Measurements from ENCODE around the gene GLT1D1. TPM values are rescaled to one million over a fixed set of nuclear protein-coding genes. Genes with fewer than 3 reads are reported as not detected.

GLT1D1 gene
- total RNA-seq, 4 donors from 2014 or later = not detected

GRCh38 chr12:128823216-128823915, 29.9 kb upstream of the GLT1D1 start:
- Histone ChIP-seq H3K36me3 (no peaks in the 10 kb centered on the region), H3K27ac (peak overlapping the region; percentile 85 to 94 (median 90)), H3K4me1 (peaks cover 0 to 27% (median 8%) of the 10 kb centered on the region in 4 donors), H3K4me3 (peak overlapping the region; percentile 81 to 95 (median 88)), H3K27me3 (no peaks in the 10 kb centered on the region), H3K9me3 (no peaks in the 10 kb centered on the region)
- no peak for TF ChIP-seq POLR2A (IDR thresholded peaks at IDR 0.05)
- TF ChIP-seq, protein P1, sequence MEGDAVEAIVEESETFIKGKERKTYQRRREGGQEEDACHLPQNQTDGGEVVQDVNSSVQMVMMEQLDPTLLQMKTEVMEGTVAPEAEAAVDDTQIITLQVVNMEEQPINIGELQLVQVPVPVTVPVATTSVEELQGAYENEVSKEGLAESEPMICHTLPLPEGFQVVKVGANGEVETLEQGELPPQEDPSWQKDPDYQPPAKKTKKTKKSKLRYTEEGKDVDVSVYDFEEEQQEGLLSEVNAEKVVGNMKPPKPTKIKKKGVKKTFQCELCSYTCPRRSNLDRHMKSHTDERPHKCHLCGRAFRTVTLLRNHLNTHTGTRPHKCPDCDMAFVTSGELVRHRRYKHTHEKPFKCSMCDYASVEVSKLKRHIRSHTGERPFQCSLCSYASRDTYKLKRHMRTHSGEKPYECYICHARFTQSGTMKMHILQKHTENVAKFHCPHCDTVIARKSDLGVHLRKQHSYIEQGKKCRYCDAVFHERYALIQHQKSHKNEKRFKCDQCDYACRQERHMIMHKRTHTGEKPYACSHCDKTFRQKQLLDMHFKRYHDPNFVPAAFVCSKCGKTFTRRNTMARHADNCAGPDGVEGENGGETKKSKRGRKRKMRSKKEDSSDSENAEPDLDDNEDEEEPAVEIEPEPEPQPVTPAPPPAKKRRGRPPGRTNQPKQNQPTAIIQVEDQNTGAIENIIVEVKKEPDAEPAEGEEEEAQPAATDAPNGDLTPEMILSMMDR (IDR thresholded peaks at IDR 0.05) = no peak
- DNase-seq = peak; percentile 39 to 72 (median 59)

DNA sequence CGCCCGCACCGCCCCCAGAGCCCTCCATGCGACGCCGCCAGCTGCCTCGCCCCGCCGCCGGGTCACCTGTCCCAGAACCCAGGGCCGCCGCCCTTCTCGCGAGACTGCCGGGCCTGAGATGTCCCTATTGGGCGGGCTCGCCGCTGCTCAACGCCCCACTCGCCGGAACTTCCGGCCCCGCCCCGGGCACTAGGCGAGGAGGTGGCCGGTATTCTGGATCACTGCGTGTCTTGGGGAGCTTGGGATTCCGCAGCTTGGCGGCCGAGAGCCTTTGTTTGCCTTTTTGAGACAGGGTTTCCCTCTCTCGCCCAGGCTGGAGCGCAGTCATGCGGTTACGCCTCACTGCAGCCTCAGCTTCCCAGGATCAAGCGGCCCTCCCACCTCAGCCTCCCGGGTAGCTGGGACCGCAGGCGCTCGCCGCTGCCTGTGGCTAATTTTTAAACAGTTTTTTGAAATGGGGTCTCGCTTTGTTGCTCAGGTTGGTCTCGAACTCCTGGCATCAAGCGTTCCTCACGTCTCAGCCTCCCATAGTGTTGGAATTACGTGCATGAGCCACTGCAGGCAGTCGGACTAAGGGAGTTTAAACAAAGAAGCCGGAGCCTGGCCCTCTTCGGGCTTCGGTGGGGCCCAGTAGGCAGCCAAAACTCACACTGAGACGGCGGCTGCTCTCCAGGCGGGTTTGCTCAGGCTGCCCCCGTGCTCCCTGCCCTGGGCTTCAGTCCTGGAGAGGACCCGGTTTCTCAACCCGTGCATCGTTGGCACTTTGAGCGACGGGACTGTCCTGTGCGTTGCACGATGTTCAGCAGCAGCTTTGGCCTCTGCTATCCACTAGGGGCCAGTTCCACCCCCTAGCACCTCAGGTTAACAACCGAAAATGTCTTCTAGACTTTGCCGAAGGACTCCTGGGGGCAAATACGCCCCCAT, 29.1 kb upstream of the GLT1D1 start, which contains the start of gene SLC15A4:
SLC15A4 (minus strand) TSS at position 43 of the 924 bp plus-strand sequence; CDS start at position 28, 15 bp downstream.
- peak; percentile 98 to 99 (median 99) for DNase-seq
- Histone ChIP-seq H3K27me3 (no peaks in the 10 kb centered on the region), H3K9me3 (no peaks in the 10 kb centered on the region), H3K27ac (peak within 1 kb of the TSS; percentile 85 to 94 (median 90)), H3K36me3 (no peaks in the 10 kb centered on the region), H3K4me1 (peaks cover 0 to 27% (median 7%) of the 10 kb centered on the region in 4 donors), H3K4me3 (peak within 1 kb of the TSS; percentile 81 to 95 (median 88))
- TF ChIP-seq, protein P1 (IDR thresholded peaks at IDR 0.05) = no peak
- peak; percentile 90 to 94 for TF ChIP-seq POLR2A (IDR thresholded peaks at IDR 0.05)

DNA sequence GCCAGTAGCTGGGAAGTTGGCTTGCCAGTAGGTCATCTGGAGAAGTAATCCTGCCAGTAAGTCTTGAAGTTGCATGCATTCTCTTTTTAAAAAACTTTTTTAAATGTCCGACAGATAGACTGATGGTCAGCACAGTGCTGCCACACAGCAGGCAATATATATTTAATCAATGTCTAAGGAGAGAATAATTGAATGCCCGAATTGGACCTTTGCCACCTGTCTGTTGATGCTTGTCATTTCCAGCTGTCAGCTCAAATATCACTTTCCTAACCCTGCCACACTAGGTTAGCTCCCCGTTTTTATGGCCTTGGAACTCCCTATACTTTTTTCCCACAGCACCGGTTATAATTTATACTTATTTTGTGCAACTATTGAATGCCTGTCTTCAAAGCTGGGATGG, 27.4 kb upstream of the GLT1D1 start:
- Histone ChIP-seq H3K27me3 (no peaks in the 10 kb centered on the region), H3K27ac (no peak overlapping the region), H3K9me3 (no peaks in the 10 kb centered on the region), H3K4me1 (peaks cover 0 to 24% (median 7%) of the 10 kb centered on the region in 4 donors), H3K4me3 (no peak overlapping the region), H3K36me3 (no peaks in the 10 kb centered on the region)
- no peak for DNase-seq
- TF ChIP-seq, protein P1 (IDR thresholded peaks at IDR 0.05) = no peak
- no peak for TF ChIP-seq POLR2A (IDR thresholded peaks at IDR 0.05)

DNA sequence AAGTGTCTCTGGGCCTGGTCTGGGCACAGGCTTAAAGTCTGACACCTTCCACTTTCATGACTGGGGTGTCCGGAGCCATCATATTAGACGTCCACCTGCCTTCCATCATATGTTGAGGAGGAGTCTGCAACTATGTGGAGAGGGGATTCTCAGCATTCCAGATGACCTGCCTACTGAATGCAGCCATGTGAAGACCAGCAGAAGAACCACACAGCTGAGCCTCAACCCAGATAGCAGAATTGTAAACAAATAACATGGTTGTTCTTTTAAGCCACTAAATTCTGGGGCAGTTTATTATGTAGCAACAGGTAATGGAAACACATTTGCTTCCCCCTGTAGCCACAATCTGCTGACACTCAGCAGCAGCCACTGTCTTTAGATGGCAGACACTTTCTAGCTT, 25.6 kb upstream of the GLT1D1 start:
- no peak overlapping the region for H3K4me3 ChIP-seq
- no peaks in the 10 kb centered on the region for H3K27me3 ChIP-seq
- no peaks in the 10 kb centered on the region for H3K36me3 ChIP-seq
- H3K4me1 ChIP-seq = peaks cover 0 to 7% (median 4%) of the 10 kb centered on the region in 4 donors
- no peaks in the 10 kb centered on the region for H3K9me3 ChIP-seq
- no peak for TF ChIP-seq POLR2A (IDR thresholded peaks at IDR 0.05)
- TF ChIP-seq, protein P1 (IDR thresholded peaks at IDR 0.05) = no peak
- H3K27ac ChIP-seq = no peak overlapping the region
- no peak for DNase-seq

DNA sequence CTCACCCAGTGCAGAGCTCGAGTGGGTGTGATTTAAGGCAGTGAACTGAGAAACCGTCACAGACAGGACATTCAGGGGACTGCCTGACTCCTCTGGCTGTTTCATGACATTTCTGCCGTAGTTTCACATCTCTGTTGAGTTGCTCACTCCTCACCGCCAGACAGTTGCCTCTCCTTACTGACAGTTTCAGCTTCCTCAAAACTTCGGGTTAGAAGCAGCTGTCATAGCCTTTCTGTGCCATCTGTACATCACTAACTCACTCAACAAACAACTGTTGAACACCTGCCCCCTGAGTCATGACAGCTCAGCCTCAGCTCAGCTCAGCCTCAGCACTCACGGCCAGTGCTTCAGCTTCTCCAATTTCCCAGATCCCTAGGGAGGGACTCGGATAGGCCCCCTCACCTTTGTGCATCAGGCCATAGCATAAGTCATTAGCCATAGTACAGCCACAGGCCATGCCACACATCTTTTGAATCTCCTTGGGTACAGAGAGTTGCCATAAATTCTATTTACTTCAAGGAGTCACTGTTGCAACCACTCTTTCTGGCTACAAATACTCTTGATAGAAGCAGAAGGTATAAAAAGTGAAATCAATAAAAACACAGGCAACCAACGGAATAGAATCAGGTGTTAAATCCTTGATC, 23.3 kb upstream of the GLT1D1 start:
- no peaks in the 10 kb centered on the region for H3K9me3 ChIP-seq
- DNase-seq = peak in 2 of 3 donors; percentile 57 to 73
- H3K4me1 ChIP-seq = no peaks in the 10 kb centered on the region
- H3K36me3 ChIP-seq = no peaks in the 10 kb centered on the region
- TF ChIP-seq, protein P1 (IDR thresholded peaks at IDR 0.05) = no peak
- no peak for TF ChIP-seq POLR2A (IDR thresholded peaks at IDR 0.05)
- no peak overlapping the region for H3K4me3 ChIP-seq
- no peaks in the 10 kb centered on the region for H3K27me3 ChIP-seq
- H3K27ac ChIP-seq = peak overlapping the region in 2 of 4 donors; percentile 7 to 63

Data from Peyer's patch (tissue), 4 donors.